Measurements from ENCODE around the gene OPN1MW3.
"Not testable (repeated sequence)": the region's sequence is repeated elsewhere in the genome, so short reads cannot be mapped to it uniquely, and the experiment has no call there.

- not testable (repeated sequence) for TF ChIP-seq CTCF, POLR2AphosphoS5 (IDR thresholded peaks at IDR 0.05)
Observed at GRCh38 chrX:154286406-154286805, 29.0 kb downstream of the OPN1MW3 start.
